ENCODE results near the gene ZNF638.

GRCh38 chr2:71455011-71455740 lies 123.6 kb downstream of the ZNF638 start:
- TF ChIP-seq TAF7 (optimal IDR thresholded peaks at IDR 0.05; ENCODE audit: borderline replicate concordance, low read depth, low read length), result no peak
- TF ChIP-seq CTCF (IDR thresholded peaks at IDR 0.05; ENCODE audit: control extremely low read depth in 1 of 3, insufficient read depth in 1 of 3, low read depth in 1 of 3, low read length in 3 of 3), result peak in 1 of 3 experiments; percentile 19; a peak in 1 of 4 replicates
- TF ChIP-seq CHD1 (IDR thresholded peaks at IDR 0.05; ENCODE audit: low read depth, low read length), result no peak
- no peak for TF ChIP-seq CEBPB (IDR thresholded peaks at IDR 0.05; ENCODE audit: low read depth, low read length)
- TF ChIP-seq ZNF274 (IDR thresholded peaks at IDR 0.05; ENCODE audit: borderline replicate concordance, extremely low read depth, low read length), result no peak
- TF ChIP-seq TCF12 (IDR thresholded peaks at IDR 0.05; ENCODE audit: low read depth, low read length), result no peak
- TF ChIP-seq EP300 (IDR thresholded peaks at IDR 0.05; ENCODE audit: borderline replicate concordance in 1 of 2, low read depth in 2 of 2, low read length in 2 of 2), result no peak
- TF ChIP-seq ATF3 (IDR thresholded peaks at IDR 0.05; ENCODE audit: insufficient read depth, low read depth, low read length), result no peak
- TF ChIP-seq CTBP2 (IDR thresholded peaks at IDR 0.05; ENCODE audit: borderline replicate concordance, insufficient read depth, insufficient read length, low read length), result no peak
- no peak for TF ChIP-seq FOSL1 (IDR thresholded peaks at IDR 0.05; ENCODE audit: insufficient read depth, low read depth, low read length)
- no peak for TF ChIP-seq SUZ12 (IDR thresholded peaks at IDR 0.05; ENCODE audit: low read length)
- no peak for TF ChIP-seq SP1 (IDR thresholded peaks at IDR 0.05; ENCODE audit: low read depth, low read length)
- TF ChIP-seq USF2 (IDR thresholded peaks at IDR 0.05; ENCODE audit: low read length), result no peak
- no peak for TF ChIP-seq SAP30 (IDR thresholded peaks at IDR 0.05; ENCODE audit: insufficient read depth, insufficient replicate concordance, low read length)

Data from H1 (cell line).